HCT116 (cell line): ENCODE measurements around the gene SLC6A2. TPM values are rescaled to one million over a fixed set of nuclear protein-coding genes. Genes with fewer than 3 reads are reported as not detected.
"Not testable (repeated sequence)": the region's sequence is repeated elsewhere in the genome, so short reads cannot be mapped to it uniquely, and the experiment has no call there.

ENCODE experiments used
- ATAC-seq: fragments of 200-7000 bp; cut with Tn5 transposase; 2 replicates; pipeline ENCODE4 v1.9.1; 2020; ENCODE audit warnings: mild to moderate bottlenecking, moderate library complexity
- BruUV-seq: library from RNA; stranded (reverse); fragments of 400-500 nt; replicated peaks from 2 replicates; lab custom pipeline; 2021; lab: Mats Ljungman, UMichigan
- CTCF ChIA-PET: fragments of 300-600 bp; sonication (Branson Sonifier 250); formaldehyde crosslinking; loops from one replicate; lab custom pipeline; 2021; ENCODE audit warnings: antibody characterized with exemption; lab: Charles Lee
- POLR2A ChIA-PET: fragments of 300-600, 350-600 bp; sonication (Branson Sonifier 250); formaldehyde crosslinking; loops from one replicate; lab custom pipeline; 2021; ENCODE audit warnings: antibody characterized with exemption; lab: Charles Lee
- RAD21 ChIA-PET, 2 experiments: fragments of 300-600 bp; sonication (Branson Sonifier 250); formaldehyde crosslinking; loops; one replicate each; lab custom pipeline; 2023; ENCODE audit warnings: low total read pairs in 2 of 2; ENCODE audit not compliant: uncharacterized antibody in 2 of 2, unreplicated experiment in 2 of 2, low non-redundant PET in 1 of 2; lab: Charles Lee
- DNase-seq: peaks from one replicate; pipeline ENCODE4 v3.0.0-alpha.2; 2010; ENCODE audit warnings: low read depth, low spot score
- H2AFZ ChIP-seq: fragments of 200-600 bp; shearing (Covaris generic), sonication (generic); 2 replicates; pipeline ENCODE4 v1.6.1; 2017; ENCODE audit warnings: low read depth, mixed run types, mixed read lengths, antibody characterized with exemption, low read length; ENCODE audit not compliant: poor library complexity, severe bottlenecking
- H3K27ac ChIP-seq: 2 replicates; pipeline ENCODE4 v1.5.1; 2012; ENCODE audit warnings: low read depth, low read length
- H3K27me3 ChIP-seq: fragments of 200-600 bp; sonication (generic); 2 replicates; pipeline ENCODE4 v1.6.1; 2016; ENCODE audit warnings: mixed run types, low read length, mixed read lengths; ENCODE audit not compliant: insufficient read depth
- H3K36me3 ChIP-seq, 2 experiments: fragments of 200-500 bp in 1 of 2; fragments of 200-600 bp in 1 of 2; sonication (Bioruptor generic) in 1 of 2; sonication (generic) in 1 of 2; 2 replicates each; pipeline versions ENCODE4 v1.5.1 to v1.6.1; 2014 to 2016; ENCODE audit warnings: low read length in 2 of 2, inconsistent platforms in 1 of 2, mixed read lengths in 1 of 2, mixed run types in 1 of 2; ENCODE audit not compliant: insufficient read depth in 2 of 2, control insufficient read depth in 1 of 2
- H3K4me1 ChIP-seq, 2 experiments: fragments of 200-600 bp in 1 of 2; sonication (generic) in 1 of 2; 2 replicates each; pipeline versions ENCODE4 v1.5.1 to v1.6.1; 2012 to 2017; ENCODE audit warnings: low read length in 2 of 2, inconsistent platforms in 1 of 2, mild to moderate bottlenecking in 1 of 2, mixed read lengths in 1 of 2, mixed run types in 1 of 2, moderate library complexity in 1 of 2; ENCODE audit not compliant: insufficient read depth in 2 of 2, control insufficient read depth in 1 of 2
- H3K4me2 ChIP-seq: fragments of 200-600 bp; sonication (generic); 2 replicates; pipeline ENCODE4 v1.6.1; 2017; ENCODE audit warnings: mixed run types, low read length, mixed read lengths
- H3K4me3 ChIP-seq, 2 experiments: fragments of 200-600 bp in 1 of 2; sonication (generic) in 1 of 2; replicated peaks in 1 of 2; 2 replicates each; pipeline ENCODE4 v1.5.1; 2011 to 2016; ENCODE audit warnings: low read length in 2 of 2, control low read depth in 1 of 2, low read depth in 1 of 2, mild to moderate bottlenecking in 1 of 2, mixed read lengths in 1 of 2, mixed run types in 1 of 2
- H3K79me2 ChIP-seq: fragments of 200-600 bp; sonication (generic); 2 replicates; pipeline ENCODE4 v1.6.1; 2017; ENCODE audit warnings: mild to moderate bottlenecking, mixed run types, low read length, moderate library complexity, mixed read lengths; ENCODE audit not compliant: insufficient read depth
- H3K9ac ChIP-seq: fragments of 200-600 bp; sonication (generic); 2 replicates; pipeline ENCODE4 v1.6.1; 2016; ENCODE audit warnings: low read length, mixed read lengths
- H3K9me2 ChIP-seq: fragments of 200-600 bp; sonication (generic), shearing (Covaris generic); 2 replicates; pipeline ENCODE4 v1.6.1; 2017; ENCODE audit warnings: mixed run types, mild to moderate bottlenecking, moderate library complexity; ENCODE audit not compliant: insufficient read depth
- H3K9me3 ChIP-seq, 2 experiments: fragments of 200-500 bp in 1 of 2; fragments of 200-600 bp in 1 of 2; sonication (Bioruptor generic) in 1 of 2; sonication (generic) in 1 of 2; 2 replicates each; pipeline ENCODE4 v1.6.1; 2014 to 2017; ENCODE audit warnings: low read length in 2 of 2, mixed read lengths in 2 of 2, inconsistent platforms in 1 of 2, low read depth in 1 of 2, mild to moderate bottlenecking in 1 of 2, mixed run types in 1 of 2, moderate library complexity in 1 of 2; ENCODE audit not compliant: control insufficient read depth in 1 of 2, insufficient read depth in 1 of 2
- H4K20me1 ChIP-seq: fragments of 200-600 bp; sonication (generic), shearing (Covaris generic); 2 replicates; pipeline ENCODE4 v1.6.1; 2017; ENCODE audit warnings: mixed run types, mild to moderate bottlenecking, moderate library complexity; ENCODE audit not compliant: insufficient read depth
- CBX3 ChIP-seq: IDR thresholded peaks from 2 replicates; pipeline ENCODE4 v1.6.1; 2012; ENCODE audit warnings: low read depth
- FOSL1 ChIP-seq: IDR thresholded peaks from 2 replicates; pipeline ENCODE4 v1.6.1; 2012; ENCODE audit warnings: low read depth
- JUND ChIP-seq: IDR thresholded peaks from 2 replicates; pipeline ENCODE4 v1.6.1; 2012
- SP1 ChIP-seq: IDR thresholded peaks from 2 replicates; pipeline ENCODE4 v1.6.1; 2012; ENCODE audit warnings: low read depth
- SRF ChIP-seq: IDR thresholded peaks from 2 replicates; pipeline ENCODE4 v1.6.1; 2012; ENCODE audit warnings: low read depth
- intact Hi-C: fragments of 100-400 bp; cut with micrococcal nuclease; formaldehyde crosslinking; loops from 2 replicates; pipeline ENCODE4 v1.10.0; 2022
- total RNA-seq: library from RNA; stranded (reverse); gene quantifications from one replicate; pipeline ENCODE4 v1.2.1, GENCODE V29; 2021; ENCODE audit not compliant: unreplicated experiment

Gene SLC6A2
- total RNA-seq, 1 experiment from 2014 or later: not detected

- H3K4me3 ChIP-seq, H3K79me2 ChIP-seq, POLR2A ChIA-PET, H3K9me2 ChIP-seq, H3K9me3 ChIP-seq, H3K36me3 ChIP-seq, H3K27me3 ChIP-seq, BruUV-seq, ATAC-seq, H4K20me1 ChIP-seq, H2AFZ ChIP-seq, RAD21 ChIA-PET, DNase-seq, CTCF ChIA-PET, H3K9ac ChIP-seq, intact Hi-C loops: not testable (repeated sequence)
- TF ChIP-seq SRF (peak; percentile 19; the same call in 1 of the 2 replicates), CBX3 (0 out of 2 replicates have a peak, but pooled peaks have one; percentile 12), JUND (0 out of 2 replicates have a peak, but pooled peaks have one; percentile 29), FOSL1 (0 out of 2 replicates have a peak, but pooled peaks have one; percentile 6)
- H3K4me2 ChIP-seq: peak overlapping the region; percentile 33; the same call in 1 of the 2 replicates
- peak overlapping the region; percentile 66; the same call in 1 of the 2 replicates for H3K27ac ChIP-seq
- H3K4me1 ChIP-seq: peaks cover 0 to 19% of the 10 kb centered on the region in 2 experiments; a peak in 3 of 4 replicates
These were observed 96.8 kb downstream of the SLC6A2 start for GRCh38 chr16:55752465-55753144.

- peak; percentile 28; the same call in 1 of the 2 replicates for TF ChIP-seq JUND
- TF ChIP-seq FOSL1: peak; percentile 46; the same call in 1 of the 2 replicates
- peak; percentile 18; the same call in 1 of the 2 replicates for TF ChIP-seq SP1
- Histone ChIP-seq H3K27ac (peak overlapping the region; percentile 66; the same call in 1 of the 2 replicates), H3K4me2 (peak overlapping the region; percentile 33; the same call in 1 of the 2 replicates), H3K4me1 (peaks cover 0 to 19% of the 10 kb centered on the region in 2 experiments; a peak in 3 of 4 replicates)
- H2AFZ ChIP-seq, H3K4me3 ChIP-seq, BruUV-seq, H3K9me3 ChIP-seq, H4K20me1 ChIP-seq, ATAC-seq, H3K9ac ChIP-seq, H3K79me2 ChIP-seq, POLR2A ChIA-PET, RAD21 ChIA-PET, H3K9me2 ChIP-seq, intact Hi-C loops, H3K27me3 ChIP-seq, H3K36me3 ChIP-seq, CTCF ChIA-PET: not testable (repeated sequence)
- DNase-seq: peak; percentile 13
These were observed 97.4 kb downstream of the SLC6A2 start for GRCh38 chr16:55753145-55753631.

Other genes starting within 250 kb of the SLC6A2 start
- gene MMP2, start 176.8 kb upstream of the SLC6A2 start, total RNA-seq: 1.5 TPM
- gene LPCAT2, start 146.9 kb upstream of the SLC6A2 start, total RNA-seq: 13.1 TPM
- not detected for gene CAPNS2, start 89.3 kb upstream of the SLC6A2 start, total RNA-seq
- 1.8 TPM for gene CES1, start 177.1 kb downstream of the SLC6A2 start, total RNA-seq
- not detected for gene CES5A, start 219.4 kb downstream of the SLC6A2 start, total RNA-seq